ENCODE data around the gene CCDC170. TPM values are rescaled to one million over a fixed set of nuclear protein-coding genes. Genes with fewer than 3 reads are reported as not detected.

CCDC170 gene
- polyA plus RNA-seq, 1 donor from 2014 or later, result 0.15 TPM

- Histone ChIP-seq H3K27ac (ENCODE audit: low read length) (no peak overlapping the region), H3K4me3 (ENCODE audit: low read length) (no peak overlapping the region), H3F3A (ENCODE audit: insufficient read depth, low read length, poor library complexity, severe bottlenecking) (no peaks in the 10 kb centered on the region), H3K79me2 (replicated peaks; ENCODE audit: insufficient read depth, low read length) (no peaks in the 10 kb centered on the region), H3K27me3 (ENCODE audit: insufficient read depth, low read depth, low read length) (peaks cover 22% of the 10 kb centered on the region), H2AFZ (ENCODE audit: low read depth, low read length) (no peak overlapping the region), H4K20me1 (ENCODE audit: insufficient read depth) (no peaks in the 10 kb centered on the region), H3K36me3 (ENCODE audit: insufficient read depth, low read length) (no peaks in the 10 kb centered on the region), H3K4me2 (ENCODE audit: low read length) (no peak overlapping the region), H3K9ac (ENCODE audit: low read length) (no peak overlapping the region), H3K9me2 (ENCODE audit: insufficient read depth, low read length) (no peaks in the 10 kb centered on the region), H3K9me3 (ENCODE audit: low read length) (no peaks in the 10 kb centered on the region)
- TF ChIP-seq CTCF (IDR thresholded peaks at IDR 0.05; ENCODE audit: poor library complexity, severe bottlenecking) (no peak), SMC3 (conservative IDR thresholded peaks at IDR 0.05; ENCODE audit: poor library complexity) (no peak), TAF1 (IDR thresholded peaks at IDR 0.05; ENCODE audit: low read depth) (no peak), EZH2 (IDR thresholded peaks at IDR 0.05; ENCODE audit: borderline replicate concordance, insufficient read depth, low read length, poor library complexity, severe bottlenecking) (no peak), POLR2AphosphoS5 (IDR thresholded peaks at IDR 0.05) (no peak), RAD21 (conservative IDR thresholded peaks at IDR 0.05) (no peak), MXI1 (conservative IDR thresholded peaks at IDR 0.05; ENCODE audit: poor library complexity, severe bottlenecking) (no peak), EP300 (conservative IDR thresholded peaks at IDR 0.05; ENCODE audit: poor library complexity, severe bottlenecking) (no peak)
- TF ChIP-seq, protein P1, sequence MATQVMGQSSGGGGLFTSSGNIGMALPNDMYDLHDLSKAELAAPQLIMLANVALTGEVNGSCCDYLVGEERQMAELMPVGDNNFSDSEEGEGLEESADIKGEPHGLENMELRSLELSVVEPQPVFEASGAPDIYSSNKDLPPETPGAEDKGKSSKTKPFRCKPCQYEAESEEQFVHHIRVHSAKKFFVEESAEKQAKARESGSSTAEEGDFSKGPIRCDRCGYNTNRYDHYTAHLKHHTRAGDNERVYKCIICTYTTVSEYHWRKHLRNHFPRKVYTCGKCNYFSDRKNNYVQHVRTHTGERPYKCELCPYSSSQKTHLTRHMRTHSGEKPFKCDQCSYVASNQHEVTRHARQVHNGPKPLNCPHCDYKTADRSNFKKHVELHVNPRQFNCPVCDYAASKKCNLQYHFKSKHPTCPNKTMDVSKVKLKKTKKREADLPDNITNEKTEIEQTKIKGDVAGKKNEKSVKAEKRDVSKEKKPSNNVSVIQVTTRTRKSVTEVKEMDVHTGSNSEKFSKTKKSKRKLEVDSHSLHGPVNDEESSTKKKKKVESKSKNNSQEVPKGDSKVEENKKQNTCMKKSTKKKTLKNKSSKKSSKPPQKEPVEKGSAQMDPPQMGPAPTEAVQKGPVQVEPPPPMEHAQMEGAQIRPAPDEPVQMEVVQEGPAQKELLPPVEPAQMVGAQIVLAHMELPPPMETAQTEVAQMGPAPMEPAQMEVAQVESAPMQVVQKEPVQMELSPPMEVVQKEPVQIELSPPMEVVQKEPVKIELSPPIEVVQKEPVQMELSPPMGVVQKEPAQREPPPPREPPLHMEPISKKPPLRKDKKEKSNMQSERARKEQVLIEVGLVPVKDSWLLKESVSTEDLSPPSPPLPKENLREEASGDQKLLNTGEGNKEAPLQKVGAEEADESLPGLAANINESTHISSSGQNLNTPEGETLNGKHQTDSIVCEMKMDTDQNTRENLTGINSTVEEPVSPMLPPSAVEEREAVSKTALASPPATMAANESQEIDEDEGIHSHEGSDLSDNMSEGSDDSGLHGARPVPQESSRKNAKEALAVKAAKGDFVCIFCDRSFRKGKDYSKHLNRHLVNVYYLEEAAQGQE (IDR thresholded peaks at IDR 0.05; ENCODE audit: borderline replicate concordance), result no peak
These were observed 4.5 kb downstream of the CCDC170 start for GRCh38 chr6:151498327-151498726.

DNA sequence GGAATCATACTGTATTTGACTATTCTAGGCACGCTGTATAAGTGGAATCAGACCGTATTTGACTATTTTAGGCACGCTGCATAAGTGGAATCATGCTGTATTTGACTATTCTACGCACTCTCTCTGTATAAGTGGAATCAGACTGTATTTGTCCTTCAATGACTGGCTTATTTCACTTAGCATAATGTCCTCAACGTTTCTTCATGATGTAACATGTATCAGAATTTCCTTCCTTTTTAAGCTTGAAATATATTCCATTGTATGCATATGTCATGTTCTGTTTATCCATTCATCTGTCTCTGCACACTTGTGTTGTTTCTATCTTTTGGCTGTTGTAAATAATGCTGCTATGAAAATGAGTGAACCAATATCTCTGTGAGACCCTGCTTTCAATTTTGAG is 5.7 kb downstream of the CCDC170 start:
- no peak overlapping the region for H3K4me3 ChIP-seq (ENCODE audit: low read length)
- H3F3A ChIP-seq (ENCODE audit: insufficient read depth, low read length, poor library complexity, severe bottlenecking), result no peaks in the 10 kb centered on the region
- H3K9me2 ChIP-seq (ENCODE audit: insufficient read depth, low read length), result no peaks in the 10 kb centered on the region
- H4K20me1 ChIP-seq (ENCODE audit: insufficient read depth), result no peaks in the 10 kb centered on the region
- H3K4me2 ChIP-seq (ENCODE audit: low read length), result no peak overlapping the region
- no peak overlapping the region for H3K27ac ChIP-seq (ENCODE audit: low read length)
- peaks cover 10% of the 10 kb centered on the region for H3K27me3 ChIP-seq (ENCODE audit: insufficient read depth, low read depth, low read length)
- no peak overlapping the region for H2AFZ ChIP-seq (ENCODE audit: low read depth, low read length)
- no peak overlapping the region for H3K9ac ChIP-seq (ENCODE audit: low read length)
- H3K79me2 ChIP-seq (replicated peaks; ENCODE audit: insufficient read depth, low read length), result no peaks in the 10 kb centered on the region
- TF ChIP-seq RAD21 (conservative IDR thresholded peaks at IDR 0.05), result no peak
- TF ChIP-seq CTCF (IDR thresholded peaks at IDR 0.05; ENCODE audit: poor library complexity, severe bottlenecking), result no peak
- TF ChIP-seq MXI1 (conservative IDR thresholded peaks at IDR 0.05; ENCODE audit: poor library complexity, severe bottlenecking), result no peak
- TF ChIP-seq EP300 (conservative IDR thresholded peaks at IDR 0.05; ENCODE audit: poor library complexity, severe bottlenecking), result no peak
- TF ChIP-seq SMC3 (conservative IDR thresholded peaks at IDR 0.05; ENCODE audit: poor library complexity), result no peak
- H3K36me3 ChIP-seq (ENCODE audit: insufficient read depth, low read length), result no peaks in the 10 kb centered on the region
- no peaks in the 10 kb centered on the region for H3K9me3 ChIP-seq (ENCODE audit: low read length)
